ENCODE results near the gene SETD7.

SETD7 gene

GRCh38 chr4:139575072-139575471 lies 19.1 kb upstream of the SETD7 start:
- TF ChIP-seq CTCF (IDR thresholded peaks at IDR 0.05; ENCODE audit: low read depth, low read length): no peak
- no peak overlapping the region for H3K4me3 ChIP-seq (ENCODE audit: low read depth, low read length)

GRCh38 chr4:139574641-139575040 lies 18.6 kb upstream of the SETD7 start:
- H3K4me3 ChIP-seq (ENCODE audit: low read depth, low read length): no peak overlapping the region
- TF ChIP-seq CTCF (IDR thresholded peaks at IDR 0.05; ENCODE audit: low read depth, low read length): no peak

GRCh38 chr4:139568206-139568955 lies 12.4 kb upstream of the SETD7 start:
- H3K4me3 ChIP-seq (ENCODE audit: low read depth, low read length): no peak overlapping the region
- TF ChIP-seq CTCF (IDR thresholded peaks at IDR 0.05; ENCODE audit: low read depth, low read length): no peak

- no peak for TF ChIP-seq CTCF (IDR thresholded peaks at IDR 0.05; ENCODE audit: low read depth, low read length)
- no peak overlapping the region for H3K4me3 ChIP-seq (ENCODE audit: low read depth, low read length)
Measured at GRCh38 chr4:139567159-139567870, 11.3 kb upstream of the SETD7 start.

GRCh38 chr4:139564502-139564901 lies 8.5 kb upstream of the SETD7 start:
- TF ChIP-seq CTCF (IDR thresholded peaks at IDR 0.05; ENCODE audit: low read depth, low read length): no peak
- H3K4me3 ChIP-seq (ENCODE audit: low read depth, low read length): no peak overlapping the region

GRCh38 chr4:139563515-139563914 lies 7.5 kb upstream of the SETD7 start:
- H3K4me3 ChIP-seq (ENCODE audit: low read depth, low read length): no peak overlapping the region
- no peak for TF ChIP-seq CTCF (IDR thresholded peaks at IDR 0.05; ENCODE audit: low read depth, low read length)

GRCh38 chr4:139562839-139563238 lies 6.8 kb upstream of the SETD7 start:
- no peak overlapping the region for H3K4me3 ChIP-seq (ENCODE audit: low read depth, low read length)
- no peak for TF ChIP-seq CTCF (IDR thresholded peaks at IDR 0.05; ENCODE audit: low read depth, low read length)

Data from WI38 (cell line).